Measurements from ENCODE around the gene PIH1D1. TPM values are rescaled to one million over a fixed set of nuclear protein-coding genes. Genes with fewer than 3 reads are reported as not detected.

PIH1D1 gene
- total RNA-seq, 1 experiment from 2014 or later = 153 TPM

DNA sequence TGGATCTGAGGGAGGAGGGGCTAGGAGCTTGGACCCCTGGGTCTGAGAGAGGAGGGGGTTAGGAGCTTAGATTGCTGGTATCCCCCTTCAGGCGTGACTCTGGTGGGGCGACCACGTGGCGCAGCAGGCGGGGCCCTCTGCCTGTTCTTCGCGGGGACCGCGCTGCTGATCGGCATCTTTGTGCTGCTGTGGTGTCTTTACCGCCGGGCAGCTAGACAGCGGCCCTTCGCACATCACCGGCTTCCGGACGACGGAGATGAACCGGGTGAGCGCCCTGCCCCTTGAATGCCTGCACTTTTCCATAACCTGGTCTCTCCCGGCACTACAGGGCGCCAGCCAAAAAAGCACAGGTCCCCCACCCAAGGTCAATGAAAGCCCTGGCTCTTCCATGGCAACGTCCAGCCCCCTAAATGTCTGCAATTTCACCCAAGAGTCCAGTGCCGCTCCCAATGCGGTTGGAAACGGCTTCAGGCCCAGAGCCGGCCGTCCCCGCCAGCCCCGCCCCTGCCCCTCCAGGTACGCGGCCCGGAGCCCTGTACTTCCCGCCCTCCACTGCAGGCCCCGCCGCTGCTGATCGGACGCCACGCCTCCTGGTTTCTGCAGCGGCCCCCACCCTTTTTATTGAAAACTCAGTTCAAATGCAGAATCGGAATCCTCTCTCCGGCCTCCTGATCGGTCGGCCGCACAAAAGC is 23.6 kb downstream of the PIH1D1 start (continued):
- TF ChIP-seq, protein P1, sequence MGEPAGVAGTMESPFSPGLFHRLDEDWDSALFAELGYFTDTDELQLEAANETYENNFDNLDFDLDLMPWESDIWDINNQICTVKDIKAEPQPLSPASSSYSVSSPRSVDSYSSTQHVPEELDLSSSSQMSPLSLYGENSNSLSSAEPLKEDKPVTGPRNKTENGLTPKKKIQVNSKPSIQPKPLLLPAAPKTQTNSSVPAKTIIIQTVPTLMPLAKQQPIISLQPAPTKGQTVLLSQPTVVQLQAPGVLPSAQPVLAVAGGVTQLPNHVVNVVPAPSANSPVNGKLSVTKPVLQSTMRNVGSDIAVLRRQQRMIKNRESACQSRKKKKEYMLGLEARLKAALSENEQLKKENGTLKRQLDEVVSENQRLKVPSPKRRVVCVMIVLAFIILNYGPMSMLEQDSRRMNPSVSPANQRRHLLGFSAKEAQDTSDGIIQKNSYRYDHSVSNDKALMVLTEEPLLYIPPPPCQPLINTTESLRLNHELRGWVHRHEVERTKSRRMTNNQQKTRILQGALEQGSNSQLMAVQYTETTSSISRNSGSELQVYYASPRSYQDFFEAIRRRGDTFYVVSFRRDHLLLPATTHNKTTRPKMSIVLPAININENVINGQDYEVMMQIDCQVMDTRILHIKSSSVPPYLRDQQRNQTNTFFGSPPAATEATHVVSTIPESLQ (CRISPR knock-in tag; IDR thresholded peaks at IDR 0.05) = no peak
- no peak for TF ChIP-seq JAZF1 (CRISPR knock-in tag; IDR thresholded peaks at IDR 0.05)
- TF ChIP-seq, protein P2, sequence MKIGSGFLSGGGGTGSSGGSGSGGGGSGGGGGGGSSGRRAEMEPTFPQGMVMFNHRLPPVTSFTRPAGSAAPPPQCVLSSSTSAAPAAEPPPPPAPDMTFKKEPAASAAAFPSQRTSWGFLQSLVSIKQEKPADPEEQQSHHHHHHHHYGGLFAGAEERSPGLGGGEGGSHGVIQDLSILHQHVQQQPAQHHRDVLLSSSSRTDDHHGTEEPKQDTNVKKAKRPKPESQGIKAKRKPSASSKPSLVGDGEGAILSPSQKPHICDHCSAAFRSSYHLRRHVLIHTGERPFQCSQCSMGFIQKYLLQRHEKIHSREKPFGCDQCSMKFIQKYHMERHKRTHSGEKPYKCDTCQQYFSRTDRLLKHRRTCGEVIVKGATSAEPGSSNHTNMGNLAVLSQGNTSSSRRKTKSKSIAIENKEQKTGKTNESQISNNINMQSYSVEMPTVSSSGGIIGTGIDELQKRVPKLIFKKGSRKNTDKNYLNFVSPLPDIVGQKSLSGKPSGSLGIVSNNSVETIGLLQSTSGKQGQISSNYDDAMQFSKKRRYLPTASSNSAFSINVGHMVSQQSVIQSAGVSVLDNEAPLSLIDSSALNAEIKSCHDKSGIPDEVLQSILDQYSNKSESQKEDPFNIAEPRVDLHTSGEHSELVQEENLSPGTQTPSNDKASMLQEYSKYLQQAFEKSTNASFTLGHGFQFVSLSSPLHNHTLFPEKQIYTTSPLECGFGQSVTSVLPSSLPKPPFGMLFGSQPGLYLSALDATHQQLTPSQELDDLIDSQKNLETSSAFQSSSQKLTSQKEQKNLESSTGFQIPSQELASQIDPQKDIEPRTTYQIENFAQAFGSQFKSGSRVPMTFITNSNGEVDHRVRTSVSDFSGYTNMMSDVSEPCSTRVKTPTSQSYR (CRISPR knock-in tag; IDR thresholded peaks at IDR 0.05) = no peak
- no peak for TF ChIP-seq NR3C1 (CRISPR knock-in tag; conservative IDR thresholded peaks at IDR 0.05; ENCODE audit: low read depth)
- TF ChIP-seq SMAD3 (CRISPR knock-in tag; IDR thresholded peaks at IDR 0.05; ENCODE audit: borderline replicate concordance) = 0 out of 2 replicates have a peak, but pooled peaks have one; percentile 24
- no peak for TF ChIP-seq ZNF219 (CRISPR knock-in tag; IDR thresholded peaks at IDR 0.05; ENCODE audit: borderline replicate concordance)
- TF ChIP-seq, protein P3, sequence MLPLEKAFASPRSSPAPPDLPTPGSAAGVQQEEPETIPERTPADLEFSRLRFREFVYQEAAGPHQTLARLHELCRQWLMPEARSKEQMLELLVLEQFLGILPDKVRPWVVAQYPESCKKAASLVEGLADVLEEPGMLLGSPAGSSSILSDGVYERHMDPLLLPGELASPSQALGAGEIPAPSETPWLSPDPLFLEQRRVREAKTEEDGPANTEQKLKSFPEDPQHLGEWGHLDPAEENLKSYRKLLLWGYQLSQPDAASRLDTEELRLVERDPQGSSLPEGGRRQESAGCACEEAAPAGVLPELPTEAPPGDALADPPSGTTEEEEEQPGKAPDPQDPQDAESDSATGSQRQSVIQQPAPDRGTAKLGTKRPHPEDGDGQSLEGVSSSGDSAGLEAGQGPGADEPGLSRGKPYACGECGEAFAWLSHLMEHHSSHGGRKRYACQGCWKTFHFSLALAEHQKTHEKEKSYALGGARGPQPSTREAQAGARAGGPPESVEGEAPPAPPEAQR (CRISPR knock-in tag; IDR thresholded peaks at IDR 0.05) = no peak
- TF ChIP-seq, protein P4, sequence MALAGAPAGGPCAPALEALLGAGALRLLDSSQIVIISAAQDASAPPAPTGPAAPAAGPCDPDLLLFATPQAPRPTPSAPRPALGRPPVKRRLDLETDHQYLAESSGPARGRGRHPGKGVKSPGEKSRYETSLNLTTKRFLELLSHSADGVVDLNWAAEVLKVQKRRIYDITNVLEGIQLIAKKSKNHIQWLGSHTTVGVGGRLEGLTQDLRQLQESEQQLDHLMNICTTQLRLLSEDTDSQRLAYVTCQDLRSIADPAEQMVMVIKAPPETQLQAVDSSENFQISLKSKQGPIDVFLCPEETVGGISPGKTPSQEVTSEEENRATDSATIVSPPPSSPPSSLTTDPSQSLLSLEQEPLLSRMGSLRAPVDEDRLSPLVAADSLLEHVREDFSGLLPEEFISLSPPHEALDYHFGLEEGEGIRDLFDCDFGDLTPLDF (CRISPR knock-in tag; IDR thresholded peaks at IDR 0.05) = 0 out of 2 replicates have a peak, but pooled peaks have one; percentile 18
- TF ChIP-seq, protein P5, sequence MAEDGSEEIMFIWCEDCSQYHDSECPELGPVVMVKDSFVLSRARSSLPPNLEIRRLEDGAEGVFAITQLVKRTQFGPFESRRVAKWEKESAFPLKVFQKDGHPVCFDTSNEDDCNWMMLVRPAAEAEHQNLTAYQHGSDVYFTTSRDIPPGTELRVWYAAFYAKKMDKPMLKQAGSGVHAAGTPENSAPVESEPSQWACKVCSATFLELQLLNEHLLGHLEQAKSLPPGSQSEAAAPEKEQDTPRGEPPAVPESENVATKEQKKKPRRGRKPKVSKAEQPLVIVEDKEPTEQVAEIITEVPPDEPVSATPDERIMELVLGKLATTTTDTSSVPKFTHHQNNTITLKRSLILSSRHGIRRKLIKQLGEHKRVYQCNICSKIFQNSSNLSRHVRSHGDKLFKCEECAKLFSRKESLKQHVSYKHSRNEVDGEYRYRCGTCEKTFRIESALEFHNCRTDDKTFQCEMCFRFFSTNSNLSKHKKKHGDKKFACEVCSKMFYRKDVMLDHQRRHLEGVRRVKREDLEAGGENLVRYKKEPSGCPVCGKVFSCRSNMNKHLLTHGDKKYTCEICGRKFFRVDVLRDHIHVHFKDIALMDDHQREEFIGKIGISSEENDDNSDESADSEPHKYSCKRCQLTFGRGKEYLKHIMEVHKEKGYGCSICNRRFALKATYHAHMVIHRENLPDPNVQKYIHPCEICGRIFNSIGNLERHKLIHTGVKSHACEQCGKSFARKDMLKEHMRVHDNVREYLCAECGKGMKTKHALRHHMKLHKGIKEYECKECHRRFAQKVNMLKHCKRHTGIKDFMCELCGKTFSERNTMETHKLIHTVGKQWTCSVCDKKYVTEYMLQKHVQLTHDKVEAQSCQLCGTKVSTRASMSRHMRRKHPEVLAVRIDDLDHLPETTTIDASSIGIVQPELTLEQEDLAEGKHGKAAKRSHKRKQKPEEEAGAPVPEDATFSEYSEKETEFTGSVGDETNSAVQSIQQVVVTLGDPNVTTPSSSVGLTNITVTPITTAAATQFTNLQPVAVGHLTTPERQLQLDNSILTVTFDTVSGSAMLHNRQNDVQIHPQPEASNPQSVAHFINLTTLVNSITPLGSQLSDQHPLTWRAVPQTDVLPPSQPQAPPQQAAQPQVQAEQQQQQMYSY (CRISPR knock-in tag; IDR thresholded peaks at IDR 0.05) = peak; percentile 66
- no peak for TF ChIP-seq JUN (CRISPR knock-in tag; IDR thresholded peaks at IDR 0.05)
- TF ChIP-seq TP53 (CRISPR knock-in tag; IDR thresholded peaks at IDR 0.05) = no peak
- TF ChIP-seq ZNF396 (CRISPR knock-in tag; IDR thresholded peaks at IDR 0.05; ENCODE audit: borderline replicate concordance) = no peak
- no peak for TF ChIP-seq GTF2I (CRISPR knock-in tag; conservative IDR thresholded peaks at IDR 0.05)
- TF ChIP-seq, protein P6, sequence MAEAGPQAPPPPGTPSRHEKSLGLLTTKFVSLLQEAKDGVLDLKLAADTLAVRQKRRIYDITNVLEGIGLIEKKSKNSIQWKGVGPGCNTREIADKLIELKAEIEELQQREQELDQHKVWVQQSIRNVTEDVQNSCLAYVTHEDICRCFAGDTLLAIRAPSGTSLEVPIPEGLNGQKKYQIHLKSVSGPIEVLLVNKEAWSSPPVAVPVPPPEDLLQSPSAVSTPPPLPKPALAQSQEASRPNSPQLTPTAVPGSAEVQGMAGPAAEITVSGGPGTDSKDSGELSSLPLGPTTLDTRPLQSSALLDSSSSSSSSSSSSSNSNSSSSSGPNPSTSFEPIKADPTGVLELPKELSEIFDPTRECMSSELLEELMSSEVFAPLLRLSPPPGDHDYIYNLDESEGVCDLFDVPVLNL (CRISPR knock-in tag; IDR thresholded peaks at IDR 0.05; ENCODE audit: borderline replicate concordance, low read depth) = no peak
- TF ChIP-seq ZNF232 (CRISPR knock-in tag; IDR thresholded peaks at IDR 0.05) = 0 out of 2 replicates have a peak, but pooled peaks have one; percentile 42
- TF ChIP-seq, protein P7, sequence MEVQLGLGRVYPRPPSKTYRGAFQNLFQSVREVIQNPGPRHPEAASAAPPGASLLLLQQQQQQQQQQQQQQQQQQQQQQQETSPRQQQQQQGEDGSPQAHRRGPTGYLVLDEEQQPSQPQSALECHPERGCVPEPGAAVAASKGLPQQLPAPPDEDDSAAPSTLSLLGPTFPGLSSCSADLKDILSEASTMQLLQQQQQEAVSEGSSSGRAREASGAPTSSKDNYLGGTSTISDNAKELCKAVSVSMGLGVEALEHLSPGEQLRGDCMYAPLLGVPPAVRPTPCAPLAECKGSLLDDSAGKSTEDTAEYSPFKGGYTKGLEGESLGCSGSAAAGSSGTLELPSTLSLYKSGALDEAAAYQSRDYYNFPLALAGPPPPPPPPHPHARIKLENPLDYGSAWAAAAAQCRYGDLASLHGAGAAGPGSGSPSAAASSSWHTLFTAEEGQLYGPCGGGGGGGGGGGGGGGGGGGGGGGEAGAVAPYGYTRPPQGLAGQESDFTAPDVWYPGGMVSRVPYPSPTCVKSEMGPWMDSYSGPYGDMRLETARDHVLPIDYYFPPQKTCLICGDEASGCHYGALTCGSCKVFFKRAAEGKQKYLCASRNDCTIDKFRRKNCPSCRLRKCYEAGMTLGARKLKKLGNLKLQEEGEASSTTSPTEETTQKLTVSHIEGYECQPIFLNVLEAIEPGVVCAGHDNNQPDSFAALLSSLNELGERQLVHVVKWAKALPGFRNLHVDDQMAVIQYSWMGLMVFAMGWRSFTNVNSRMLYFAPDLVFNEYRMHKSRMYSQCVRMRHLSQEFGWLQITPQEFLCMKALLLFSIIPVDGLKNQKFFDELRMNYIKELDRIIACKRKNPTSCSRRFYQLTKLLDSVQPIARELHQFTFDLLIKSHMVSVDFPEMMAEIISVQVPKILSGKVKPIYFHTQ (CRISPR knock-in tag; IDR thresholded peaks at IDR 0.05) = no peak
- TF ChIP-seq, protein P8, sequence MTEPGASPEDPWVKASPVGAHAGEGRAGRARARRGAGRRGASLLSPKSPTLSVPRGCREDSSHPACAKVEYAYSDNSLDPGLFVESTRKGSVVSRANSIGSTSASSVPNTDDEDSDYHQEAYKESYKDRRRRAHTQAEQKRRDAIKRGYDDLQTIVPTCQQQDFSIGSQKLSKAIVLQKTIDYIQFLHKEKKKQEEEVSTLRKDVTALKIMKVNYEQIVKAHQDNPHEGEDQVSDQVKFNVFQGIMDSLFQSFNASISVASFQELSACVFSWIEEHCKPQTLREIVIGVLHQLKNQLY (CRISPR knock-in tag; IDR thresholded peaks at IDR 0.05) = no peak
- no peak for TF ChIP-seq PRRX2 (CRISPR knock-in tag; IDR thresholded peaks at IDR 0.05)
- TF ChIP-seq, protein P9, sequence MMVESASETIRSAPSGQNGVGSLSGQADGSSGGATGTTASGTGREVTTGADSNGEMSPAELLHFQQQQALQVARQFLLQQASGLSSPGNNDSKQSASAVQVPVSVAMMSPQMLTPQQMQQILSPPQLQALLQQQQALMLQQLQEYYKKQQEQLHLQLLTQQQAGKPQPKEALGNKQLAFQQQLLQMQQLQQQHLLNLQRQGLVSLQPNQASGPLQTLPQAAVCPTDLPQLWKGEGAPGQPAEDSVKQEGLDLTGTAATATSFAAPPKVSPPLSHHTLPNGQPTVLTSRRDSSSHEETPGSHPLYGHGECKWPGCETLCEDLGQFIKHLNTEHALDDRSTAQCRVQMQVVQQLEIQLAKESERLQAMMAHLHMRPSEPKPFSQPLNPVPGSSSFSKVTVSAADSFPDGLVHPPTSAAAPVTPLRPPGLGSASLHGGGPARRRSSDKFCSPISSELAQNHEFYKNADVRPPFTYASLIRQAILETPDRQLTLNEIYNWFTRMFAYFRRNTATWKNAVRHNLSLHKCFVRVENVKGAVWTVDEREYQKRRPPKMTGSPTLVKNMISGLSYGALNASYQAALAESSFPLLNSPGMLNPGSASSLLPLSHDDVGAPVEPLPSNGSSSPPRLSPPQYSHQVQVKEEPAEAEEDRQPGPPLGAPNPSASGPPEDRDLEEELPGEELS (CRISPR knock-in tag; IDR thresholded peaks at IDR 0.05) = no peak
- TF ChIP-seq ETV6 (CRISPR knock-in tag; IDR thresholded peaks at IDR 0.05) = no peak
